Lower lobe of right lung (tissue), 2 donors: Measurements from ENCODE around the gene ARMC5. TPM values are rescaled to one million over a fixed set of nuclear protein-coding genes. Genes with fewer than 3 reads are reported as not detected.
"Not testable (repeated sequence)": the region's sequence is repeated elsewhere in the genome, so short reads cannot be mapped to it uniquely, and the experiment has no call there.

Experiments used
- ATAC-seq, 2 donors: fragments of 200-7000 bp; cut with Tn5 transposase; one replicate each; pipeline ENCODE4 v1.9.1; 2020 to 2022; ENCODE audit warnings: mild to moderate bottlenecking in 2 of 2, moderate library complexity in 2 of 2
- DNase-seq: peaks from one replicate; pipeline ENCODE4 v3.0.0-alpha.2; 2020
- H3K27ac ChIP-seq: fragments of 200-600 bp; one replicate; pipeline ENCODE4 v1.8.0; 2022
- H3K27me3 ChIP-seq: fragments of 200-600 bp; one replicate; pipeline ENCODE4 v1.8.0; 2022; ENCODE audit warnings: low read depth
- H3K36me3 ChIP-seq: fragments of 200-600 bp; one replicate; pipeline ENCODE4 v1.8.0; 2022; ENCODE audit warnings: mild to moderate bottlenecking
- H3K4me1 ChIP-seq: fragments of 200-600 bp; one replicate; pipeline ENCODE4 v1.8.0; 2022
- H3K4me3 ChIP-seq: fragments of 200-600 bp; one replicate; pipeline ENCODE4 v1.8.0; 2022; ENCODE audit warnings: mild to moderate bottlenecking
- H3K9me3 ChIP-seq: fragments of 200-600 bp; one replicate; pipeline ENCODE4 v1.8.0; 2022
- intact Hi-C: fragments of 100-400 bp; cut with DNase I; formaldehyde crosslinking; loops from one replicate; pipeline ENCODE4 v1.11.0; 2022
- total RNA-seq: library from RNA; stranded (reverse); fragmentation: NEBNext Ultra II Directional; extraction: Animal tissue kit (Norgen Biotek cat#: 25700); gene quantifications from one replicate; pipeline ENCODE4 v1.2.1, GENCODE V29; 2021
- TF ChIP-seq, protein P1 (sequence below): fragments of 200-600 bp; IDR thresholded peaks from one replicate; pipeline ENCODE4 v1.8.0; 2022; ENCODE audit warnings: antibody characterized with exemption, mild to moderate bottlenecking
- donor health status: DM: no; HTN: yes; CAD: no; lungs with severe emphysema.

ARMC5 gene
- total RNA-seq, 1 donor from 2014 or later = 9.6 TPM

DNA sequence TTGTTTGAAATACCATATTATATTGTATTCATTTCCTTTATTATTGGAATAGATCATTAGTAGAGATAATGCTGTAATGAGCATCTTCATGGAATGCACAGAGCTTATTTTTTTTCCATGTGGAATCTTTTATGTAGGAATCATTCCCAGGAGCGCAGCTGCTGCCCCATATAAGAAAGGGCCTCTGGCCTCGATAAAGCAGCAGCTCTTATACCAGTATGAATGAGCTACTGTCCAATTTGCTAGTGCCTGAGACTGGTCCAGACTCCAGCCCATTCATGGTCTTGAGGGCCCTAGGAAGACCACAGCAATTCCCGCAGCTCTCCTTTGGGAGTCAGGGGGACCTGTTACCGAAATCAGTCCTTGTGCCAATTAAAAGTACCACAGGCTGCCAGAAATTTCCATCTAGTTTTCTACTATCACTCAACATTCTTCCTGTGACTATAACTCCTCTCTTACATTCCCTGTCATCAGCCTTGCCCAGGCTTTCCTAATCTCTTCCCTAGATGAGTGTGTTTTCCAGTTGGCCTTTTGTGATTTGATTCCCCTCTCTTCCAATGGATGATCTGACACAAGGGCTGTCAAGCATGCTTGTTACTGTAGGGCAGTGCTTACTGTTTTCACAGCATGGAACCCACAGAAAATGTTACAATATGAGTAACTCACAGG, 18.7 kb upstream of the ARMC5 start:
- H3K36me3 ChIP-seq = no peaks in the 10 kb centered on the region
- H3K27ac ChIP-seq = no peak overlapping the region
- peaks cover 9% of the 10 kb centered on the region for H3K4me1 ChIP-seq
- H3K27me3 ChIP-seq = no peaks in the 10 kb centered on the region
- ATAC-seq (no peak), DNase-seq (no peak)
- H3K4me3 ChIP-seq = no peak overlapping the region
- TF ChIP-seq, protein P1, sequence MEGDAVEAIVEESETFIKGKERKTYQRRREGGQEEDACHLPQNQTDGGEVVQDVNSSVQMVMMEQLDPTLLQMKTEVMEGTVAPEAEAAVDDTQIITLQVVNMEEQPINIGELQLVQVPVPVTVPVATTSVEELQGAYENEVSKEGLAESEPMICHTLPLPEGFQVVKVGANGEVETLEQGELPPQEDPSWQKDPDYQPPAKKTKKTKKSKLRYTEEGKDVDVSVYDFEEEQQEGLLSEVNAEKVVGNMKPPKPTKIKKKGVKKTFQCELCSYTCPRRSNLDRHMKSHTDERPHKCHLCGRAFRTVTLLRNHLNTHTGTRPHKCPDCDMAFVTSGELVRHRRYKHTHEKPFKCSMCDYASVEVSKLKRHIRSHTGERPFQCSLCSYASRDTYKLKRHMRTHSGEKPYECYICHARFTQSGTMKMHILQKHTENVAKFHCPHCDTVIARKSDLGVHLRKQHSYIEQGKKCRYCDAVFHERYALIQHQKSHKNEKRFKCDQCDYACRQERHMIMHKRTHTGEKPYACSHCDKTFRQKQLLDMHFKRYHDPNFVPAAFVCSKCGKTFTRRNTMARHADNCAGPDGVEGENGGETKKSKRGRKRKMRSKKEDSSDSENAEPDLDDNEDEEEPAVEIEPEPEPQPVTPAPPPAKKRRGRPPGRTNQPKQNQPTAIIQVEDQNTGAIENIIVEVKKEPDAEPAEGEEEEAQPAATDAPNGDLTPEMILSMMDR = no peak
- H3K9me3 ChIP-seq = no peaks in the 10 kb centered on the region
- intact Hi-C loops = no loop called here

DNA sequence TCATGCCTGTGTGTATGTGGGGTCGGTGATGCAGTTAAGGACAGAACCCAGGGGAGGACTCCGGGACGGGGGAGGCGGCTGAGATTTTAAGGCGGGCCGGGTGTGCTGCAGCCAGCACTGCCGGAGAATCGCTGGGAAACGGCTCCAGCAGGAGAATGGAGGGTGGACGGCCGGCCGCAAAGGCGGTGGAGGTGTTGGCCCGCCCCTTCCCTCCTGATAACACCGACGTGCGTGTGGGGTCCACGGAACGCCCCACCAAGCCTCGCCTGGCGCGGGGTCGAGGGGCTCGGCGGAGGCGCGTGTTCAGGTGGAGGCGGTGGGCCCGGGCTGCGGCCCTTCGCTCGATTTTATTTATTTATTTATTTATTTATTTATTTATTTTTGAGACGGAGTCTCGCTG, 17.3 kb upstream of the ARMC5 start:
- Histone ChIP-seq H3K4me3 (peak overlapping the region; percentile 78), H3K27ac (peak overlapping the region; percentile 83), H3K9me3 (no peaks in the 10 kb centered on the region), H3K4me1 (peaks cover 9% of the 10 kb centered on the region), H3K36me3 (no peaks in the 10 kb centered on the region), H3K27me3 (no peaks in the 10 kb centered on the region)
- DNase-seq (no peak), ATAC-seq (no peak)
- intact Hi-C loops = no loop called here
- TF ChIP-seq, protein P1 = no peak

DNA sequence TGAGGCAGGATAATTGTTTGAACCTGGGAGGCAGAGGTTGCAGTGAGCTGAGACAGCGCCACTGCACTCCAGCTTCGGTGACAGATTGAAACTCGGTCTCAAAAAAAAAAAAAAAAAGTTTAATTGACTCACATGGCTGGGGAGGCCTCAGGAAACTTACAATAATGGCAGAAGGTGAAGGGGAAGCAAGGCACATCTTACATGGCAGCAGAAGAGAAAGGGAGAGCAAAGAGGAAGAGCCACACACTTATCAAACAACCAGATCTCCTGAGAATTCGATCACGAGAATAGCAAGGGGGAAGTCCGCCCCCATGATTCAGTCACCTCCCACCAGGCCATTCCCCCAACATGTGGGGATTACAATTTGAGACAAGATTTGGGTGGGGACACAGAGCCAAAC, 13.4 kb upstream of the ARMC5 start:
- H3K4me1 ChIP-seq, intact Hi-C loops: not testable (repeated sequence)

DNA sequence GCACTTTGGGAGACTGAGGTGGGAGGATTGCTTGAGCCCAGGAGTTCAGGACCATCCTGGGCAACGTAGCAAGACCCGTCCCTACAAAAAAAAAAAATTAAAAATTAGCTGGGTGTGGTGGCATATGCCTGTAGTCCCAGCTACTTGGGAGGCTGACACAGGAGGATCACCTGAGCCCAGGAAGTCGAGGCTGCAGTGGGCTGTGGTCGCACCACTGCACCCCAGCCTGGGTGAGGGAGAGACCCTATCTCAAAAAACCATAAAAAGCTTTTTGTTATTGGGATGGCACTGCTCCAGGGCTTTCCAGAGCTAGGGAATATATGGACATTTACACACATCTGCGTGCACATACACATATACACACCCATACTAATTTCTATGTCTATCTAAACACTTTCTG, 8.1 kb upstream of the ARMC5 start:
- Histone ChIP-seq H3K4me1 (peaks cover 41% of the 10 kb centered on the region), H3K36me3 (peaks cover 7% of the 10 kb centered on the region), H3K4me3 (no peak overlapping the region), H3K9me3 (no peaks in the 10 kb centered on the region), H3K27ac (no peak overlapping the region), H3K27me3 (no peaks in the 10 kb centered on the region)
- intact Hi-C loops = no loop called here
- no peak for ATAC-seq
- TF ChIP-seq, protein P1 = no peak
- DNase-seq = no peak

More for the DNA sequence above, 13.4 kb upstream of the ARMC5 start:
- H3K27ac ChIP-seq, H3K36me3 ChIP-seq, H3K9me3 ChIP-seq, H3K4me3 ChIP-seq, ATAC-seq, DNase-seq, H3K27me3 ChIP-seq: not testable (repeated sequence)

DNA sequence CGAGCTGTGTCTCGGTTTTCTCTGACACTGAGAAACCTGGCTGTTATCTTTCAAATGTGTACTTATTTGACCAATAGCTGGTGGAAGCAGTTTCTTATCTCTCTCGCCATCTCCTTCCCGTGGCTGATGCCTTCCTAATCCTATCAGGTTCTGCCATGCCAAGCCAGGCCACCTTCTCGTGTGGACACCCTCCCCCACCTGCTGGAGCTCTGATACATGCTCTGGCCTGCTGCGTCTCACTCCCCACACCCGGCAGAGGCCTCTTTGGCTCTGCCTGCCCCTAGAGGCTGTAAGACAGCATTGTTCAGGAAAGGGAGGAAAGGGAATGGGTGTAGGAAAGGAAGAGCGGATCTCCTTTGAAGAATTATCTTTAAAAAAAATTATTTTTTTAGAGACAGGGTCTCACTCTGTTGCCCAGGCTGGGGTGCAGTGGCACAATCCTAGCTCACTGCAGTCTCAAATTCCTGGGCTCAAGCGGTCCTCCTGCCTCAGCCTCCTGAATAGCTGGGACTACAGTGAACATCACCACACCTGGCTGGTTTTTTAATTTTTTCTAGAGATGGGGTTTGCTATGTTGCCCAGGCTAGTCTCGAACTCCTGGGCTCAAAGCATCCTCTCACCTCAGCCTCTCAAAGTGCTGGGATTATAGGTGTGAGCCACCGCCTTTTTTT, 7.5 kb upstream of the ARMC5 start:
- DNase-seq (no peak), ATAC-seq (peak; percentile 74 to 77)
- H3K9me3 ChIP-seq = no peaks in the 10 kb centered on the region
- no peak overlapping the region for H3K4me3 ChIP-seq
- peaks cover 7% of the 10 kb centered on the region for H3K36me3 ChIP-seq
- no peaks in the 10 kb centered on the region for H3K27me3 ChIP-seq
- H3K27ac ChIP-seq = no peak overlapping the region
- H3K4me1 ChIP-seq = peaks cover 47% of the 10 kb centered on the region
- TF ChIP-seq, protein P1 = peak; percentile 42
- intact Hi-C loops = no loop called here

DNA sequence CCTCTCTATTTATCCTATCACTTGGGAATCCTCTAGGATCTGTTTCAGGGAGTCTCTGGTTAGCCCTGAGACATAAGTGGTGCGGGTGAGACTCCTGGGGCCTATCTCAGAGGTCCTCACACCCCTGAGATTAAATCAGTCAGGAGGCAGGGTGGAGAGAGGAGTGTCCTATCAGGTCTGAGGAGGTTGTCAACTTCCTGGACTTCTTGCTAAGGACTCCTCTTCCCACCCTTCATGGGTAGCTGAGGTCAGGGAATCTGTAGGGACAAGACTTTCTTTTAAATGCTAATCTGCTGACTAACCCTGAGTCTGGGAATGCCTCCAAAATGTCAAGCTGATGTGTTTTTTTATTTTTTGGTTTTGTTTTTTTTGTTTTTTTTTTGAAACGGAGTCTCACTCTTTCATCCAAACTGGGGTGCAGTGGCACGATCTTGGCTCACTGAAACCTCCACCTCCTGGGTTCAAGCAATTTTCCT, 6.6 kb upstream of the ARMC5 start:
- Histone ChIP-seq H3K27ac (no peak overlapping the region), H3K4me1 (peaks cover 55% of the 10 kb centered on the region), H3K4me3 (no peak overlapping the region), H3K36me3 (peaks cover 7% of the 10 kb centered on the region), H3K9me3 (no peaks in the 10 kb centered on the region), H3K27me3 (no peaks in the 10 kb centered on the region)
- DNase-seq (no peak), ATAC-seq (peak; percentile 5 to 28)
- intact Hi-C loops = no loop called here
- TF ChIP-seq, protein P1 = no peak
